ENCODE results near the gene CD74.
A peak's percentile ranks its signal among the peaks of the same experiment; 100 is the strongest.
"Not testable (repeated sequence)": the region's sequence is repeated elsewhere in the genome, so short reads cannot be mapped to it uniquely, and the experiment has no call there.

CD74 gene

GRCh38 chr5:150441813-150442698, 29.3 kb upstream of the CD74 start:
- peak in 1 of 2 donors; percentile 43 for DNase-seq

GRCh38 chr5:150440948-150441812, 28.5 kb upstream of the CD74 start:
- DNase-seq: no peak

- DNase-seq: no peak
Observed at GRCh38 chr5:150438873-150439546, 26.3 kb upstream of the CD74 start.

- DNase-seq: peak; percentile 84 to 86
Observed at GRCh38 chr5:150436141-150436680, 23.5 kb upstream of the CD74 start.

- DNase-seq: no peak
Observed at GRCh38 chr5:150434464-150434863, 21.8 kb upstream of the CD74 start.

GRCh38 chr5:150431574-150431973, 18.9 kb upstream of the CD74 start:
- no peak for DNase-seq

- DNase-seq: no peak
Observed at GRCh38 chr5:150431048-150431447, 18.3 kb upstream of the CD74 start.

- DNase-seq: no peak
Observed at GRCh38 chr5:150429410-150429873, 16.7 kb upstream of the CD74 start.

- DNase-seq: no peak
Observed at GRCh38 chr5:150428978-150429377, 16.3 kb upstream of the CD74 start.

- DNase-seq: peak in 1 of 2 donors; percentile 49
Observed at GRCh38 chr5:150428106-150428876, 15.6 kb upstream of the CD74 start.

- peak in 1 of 2 donors; percentile 87 for DNase-seq
Observed at GRCh38 chr5:150426165-150426564, 13.5 kb upstream of the CD74 start.

- DNase-seq: no peak
Observed at GRCh38 chr5:150422758-150423157, 10.0 kb upstream of the CD74 start.

- no peak for DNase-seq
Observed at GRCh38 chr5:150422075-150422474, 9.4 kb upstream of the CD74 start.

- no peak for DNase-seq
Observed at GRCh38 chr5:150419630-150420270, 7.0 kb upstream of the CD74 start.

GRCh38 chr5:150413902-150414790, 1.4 kb upstream of the CD74 start:
- DNase-seq: not testable (repeated sequence)

GRCh38 chr5:150413176-150413901, 629 bp upstream of the CD74 start:
- no peak for DNase-seq

GRCh38 chr5:150411245-150411979, 1.3 kb downstream of the CD74 start:
- DNase-seq: peak; percentile 5 to 17

- peak; percentile 37 to 87 for DNase-seq
Observed at GRCh38 chr5:150410524-150411244, 2.0 kb downstream of the CD74 start.

All from hippocampal formation (tissue), 2 donors.